Gastroesophageal sphincter (tissue), 4 donors: ENCODE data around the gene BCOR. TPM values are rescaled to one million over a fixed set of nuclear protein-coding genes. Genes with fewer than 3 reads are reported as not detected.
A peak's percentile ranks its signal among the peaks of the same experiment; 100 is the strongest.

Source experiments
- ATAC-seq: fragments of 150-250 bp; one replicate; pipeline ENCODE4 v1.9.1; 2016; ENCODE audit warnings: mild to moderate bottlenecking, moderate library complexity
- H3K27ac ChIP-seq, 4 donors: fragments of 200-600 bp; sonication (generic) in 3 of 4; 1 replicate in 3 of 4; 2 replicates in 1 of 4; pipeline ENCODE4 v1.5.1; 2016 to 2019
- H3K27me3 ChIP-seq: fragments of 200-600 bp; sonication (generic); one replicate; pipeline ENCODE4 v1.5.1; 2019
- H3K36me3 ChIP-seq, 2 donors: fragments of 200-600 bp; sonication (generic); one replicate each; pipeline ENCODE4 v1.5.1; 2019; ENCODE audit warnings: control low read depth in 1 of 2
- H3K4me1 ChIP-seq, 3 donors: fragments of 200-600 bp; sonication (generic); 1 replicate in 2 of 3; 2 replicates in 1 of 3; pipeline ENCODE4 v1.5.1; 2016 to 2019; ENCODE audit warnings: control low read depth in 2 of 3
- H3K4me3 ChIP-seq, 2 donors: fragments of 200-600 bp; sonication (generic); one replicate each; pipeline ENCODE4 v1.5.1; 2019; ENCODE audit warnings: mild to moderate bottlenecking in 1 of 2, moderate library complexity in 1 of 2
- H3K9me3 ChIP-seq, 3 donors: fragments of 200-600 bp; sonication (generic); one replicate each; pipeline ENCODE4 v1.5.1; 2017 to 2019; ENCODE audit warnings: control low read depth in 2 of 3
- EP300 ChIP-seq: sonication (generic); formaldehyde crosslinking; IDR thresholded peaks from one replicate; pipeline ENCODE4 v1.6.1; 2017; ENCODE audit warnings: antibody characterized with exemption, mild to moderate bottlenecking
- POLR2A ChIP-seq, 2 donors: fragments of 450-650 bp; IDR thresholded peaks; one replicate each; pipeline ENCODE4 v1.6.1; 2017; ENCODE audit warnings: antibody characterized with exemption in 2 of 2, mild to moderate bottlenecking in 2 of 2, moderate library complexity in 1 of 2
- POLR2AphosphoS5 ChIP-seq: sonication (generic); formaldehyde crosslinking; IDR thresholded peaks from one replicate; pipeline ENCODE4 v1.6.1; 2017; ENCODE audit warnings: antibody characterized with exemption
- WGBS, 2 donors: methylation state at CpG; one replicate each; pipeline ENCODE4 v1.1.5; 2018; ENCODE audit warnings: low coverage in 1 of 2; 5-methylcytosine and 5-hydroxymethylcytosine counted together
- total RNA-seq, 4 donors: library from RNA; depleted of rRNA; stranded (reverse); fragments of >200 nt; gene quantifications; one replicate each; pipeline ENCODE4 v1.1.0, GENCODE V29; 2016
- TF ChIP-seq, protein P1 (sequence below), 4 experiments: fragments of 200-600 bp in 2 of 4; fragments of 450-650 bp in 2 of 4; sonication (generic) in 1 of 4; IDR thresholded peaks; one replicate each; pipeline ENCODE4 v1.5.1; 2017 to 2019; ENCODE audit warnings: antibody characterized with exemption in 4 of 4, mild to moderate bottlenecking in 2 of 4, moderate library complexity in 2 of 4

BCOR gene
- total RNA-seq, 4 donors from 2014 or later: 18.4 to 27.4 (median 21.4) TPM

DNA sequence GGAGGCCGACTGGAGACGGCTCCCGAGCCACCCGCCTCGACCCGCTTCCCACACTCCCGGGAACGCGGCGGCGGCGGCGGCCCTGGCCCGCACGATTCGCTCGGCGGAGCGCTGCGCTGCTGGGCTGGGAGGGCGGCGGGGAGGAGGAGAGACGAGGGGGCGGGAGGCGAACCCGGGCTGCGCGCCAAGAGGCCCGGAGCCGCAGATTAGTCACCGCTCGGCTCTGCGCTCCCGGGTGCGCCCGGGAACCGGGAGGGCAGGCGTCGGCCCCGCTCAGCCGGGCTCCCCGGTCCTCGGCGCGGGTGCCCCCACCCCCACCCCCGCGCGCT, 11.2 kb upstream of the BCOR start:
- Histone ChIP-seq H3K27me3 (no peaks in the 10 kb centered on the region), H3K4me1 (peaks cover 0 to 43% (median 18%) of the 10 kb centered on the region in 3 donors), H3K27ac (peak overlapping the region; percentile 80 to 98 (median 94)), H3K4me3 (peak overlapping the region; percentile 50 to 78), H3K9me3 (no peaks in the 10 kb centered on the region), H3K36me3 (no peaks in the 10 kb centered on the region)
- ATAC-seq: peak; percentile 80
- WGBS, 2 donors: no CpG with 5 or more reads among the region's 48 CpGs
- TF ChIP-seq POLR2A (IDR thresholded peaks at IDR 0.05): peak; percentile 62 to 77
- TF ChIP-seq, protein P1, sequence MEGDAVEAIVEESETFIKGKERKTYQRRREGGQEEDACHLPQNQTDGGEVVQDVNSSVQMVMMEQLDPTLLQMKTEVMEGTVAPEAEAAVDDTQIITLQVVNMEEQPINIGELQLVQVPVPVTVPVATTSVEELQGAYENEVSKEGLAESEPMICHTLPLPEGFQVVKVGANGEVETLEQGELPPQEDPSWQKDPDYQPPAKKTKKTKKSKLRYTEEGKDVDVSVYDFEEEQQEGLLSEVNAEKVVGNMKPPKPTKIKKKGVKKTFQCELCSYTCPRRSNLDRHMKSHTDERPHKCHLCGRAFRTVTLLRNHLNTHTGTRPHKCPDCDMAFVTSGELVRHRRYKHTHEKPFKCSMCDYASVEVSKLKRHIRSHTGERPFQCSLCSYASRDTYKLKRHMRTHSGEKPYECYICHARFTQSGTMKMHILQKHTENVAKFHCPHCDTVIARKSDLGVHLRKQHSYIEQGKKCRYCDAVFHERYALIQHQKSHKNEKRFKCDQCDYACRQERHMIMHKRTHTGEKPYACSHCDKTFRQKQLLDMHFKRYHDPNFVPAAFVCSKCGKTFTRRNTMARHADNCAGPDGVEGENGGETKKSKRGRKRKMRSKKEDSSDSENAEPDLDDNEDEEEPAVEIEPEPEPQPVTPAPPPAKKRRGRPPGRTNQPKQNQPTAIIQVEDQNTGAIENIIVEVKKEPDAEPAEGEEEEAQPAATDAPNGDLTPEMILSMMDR (IDR thresholded peaks at IDR 0.05): no peak
- TF ChIP-seq POLR2AphosphoS5: peak; percentile 48

GRCh38 chrX:40108162-40108958, 10.6 kb upstream of the BCOR start:
- ATAC-seq: no peak
- no peak for TF ChIP-seq POLR2A (IDR thresholded peaks at IDR 0.05)
- TF ChIP-seq EP300: no peak
- TF ChIP-seq, protein P1 (IDR thresholded peaks at IDR 0.05): no peak
- TF ChIP-seq POLR2AphosphoS5: no peak
- H3K27me3 ChIP-seq: no peaks in the 10 kb centered on the region
- H3K36me3 ChIP-seq: no peaks in the 10 kb centered on the region
- peaks cover 0 to 44% (median 18%) of the 10 kb centered on the region in 3 donors for H3K4me1 ChIP-seq
- H3K9me3 ChIP-seq: no peaks in the 10 kb centered on the region
- peak overlapping the region; percentile 80 to 98 (median 94) for H3K27ac ChIP-seq
- H3K4me3 ChIP-seq: peak overlapping the region; percentile 50 to 78
- no CpG with 5 or more reads among the region's 66 CpGs for WGBS, 2 donors

DNA sequence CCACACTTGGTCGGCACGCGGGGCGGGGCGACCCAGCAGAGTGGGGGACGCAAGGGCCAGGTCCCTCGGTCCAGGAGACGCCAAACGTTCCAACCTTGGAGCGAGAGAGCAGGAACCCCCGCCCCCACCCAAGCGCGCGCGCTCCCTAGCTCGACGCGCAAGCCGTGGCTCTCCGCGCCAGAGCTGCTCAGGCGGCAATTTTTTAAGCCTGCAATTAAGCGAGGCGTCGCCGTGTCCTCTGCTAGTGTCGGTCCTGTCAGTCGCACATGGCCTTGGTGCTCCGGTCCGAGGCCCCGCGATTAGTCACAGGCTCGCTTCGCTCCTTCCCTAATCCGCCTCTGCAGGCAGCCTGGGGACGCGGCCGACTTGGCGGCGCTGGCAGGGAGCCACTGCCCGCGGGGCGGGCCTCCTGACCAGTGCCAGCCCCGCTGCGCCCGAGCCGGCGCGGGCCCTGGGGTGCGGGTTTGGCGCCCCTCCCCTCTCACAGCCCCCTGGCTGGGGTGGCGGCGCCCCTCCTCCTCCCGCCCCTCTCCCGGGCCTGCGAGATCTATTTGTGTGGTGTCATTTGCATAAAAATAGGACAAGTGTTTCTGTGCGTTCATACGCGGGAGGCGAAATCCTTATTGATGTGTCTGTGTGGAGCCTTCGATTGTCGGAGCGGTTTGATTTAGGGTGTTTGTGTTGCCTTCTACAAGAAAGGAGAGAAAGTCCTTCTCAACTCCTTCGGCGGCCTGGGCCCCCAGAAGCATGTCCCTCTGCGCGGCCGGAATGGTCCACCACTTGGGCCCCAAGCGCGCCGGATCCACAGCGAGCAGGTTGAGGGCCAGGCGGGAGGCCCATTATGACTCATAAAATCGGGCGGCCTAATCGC, 9.8 kb upstream of the BCOR start:
- peak overlapping the region; percentile 80 to 98 (median 94) for H3K27ac ChIP-seq
- peak overlapping the region; percentile 45 to 78 for H3K4me3 ChIP-seq
- no peaks in the 10 kb centered on the region for H3K9me3 ChIP-seq
- 22% methylated on average over 8 of the region's 76 CpGs; no CpG with 5 or more reads in 1 of the 2 donors for WGBS, 2 donors
- TF ChIP-seq, protein P1 (IDR thresholded peaks at IDR 0.05): no peak
- TF ChIP-seq POLR2A (IDR thresholded peaks at IDR 0.05) (no peak), POLR2AphosphoS5 (peak; percentile 26), EP300 (no peak)
- peak; percentile 11 for ATAC-seq
- peaks cover 0 to 44% (median 18%) of the 10 kb centered on the region in 3 donors for H3K4me1 ChIP-seq
- no peaks in the 10 kb centered on the region for H3K36me3 ChIP-seq
- no peaks in the 10 kb centered on the region for H3K27me3 ChIP-seq

- TF ChIP-seq EP300 (no peak), POLR2A (IDR thresholded peaks at IDR 0.05) (no peak), POLR2AphosphoS5 (no peak)
- TF ChIP-seq, protein P1 (IDR thresholded peaks at IDR 0.05): no peak
- Histone ChIP-seq H3K9me3 (no peaks in the 10 kb centered on the region), H3K27me3 (no peaks in the 10 kb centered on the region), H3K4me1 (peaks cover 0 to 44% (median 18%) of the 10 kb centered on the region in 3 donors), H3K36me3 (no peaks in the 10 kb centered on the region), H3K27ac (peak overlapping the region; percentile 78 to 98 (median 94)), H3K4me3 (peak overlapping the region; percentile 45 to 78)
- 13% methylated on average over 11 of the region's 36 CpGs; no CpG with 5 or more reads in 1 of the 2 donors for WGBS, 2 donors
- no peak for ATAC-seq
Observed at GRCh38 chrX:40106676-40107290, 9.0 kb upstream of the BCOR start.
